Thoracic aorta (tissue), 2 donors: ENCODE results near the gene LAMC3. TPM values are rescaled to one million over a fixed set of nuclear protein-coding genes. Genes with fewer than 3 reads are reported as not detected.

Experiments
- ATAC-seq: fragments of 150-250 bp; one replicate; pipeline ENCODE4 v1.8.0; 2017; ENCODE audit warnings: low read depth; ENCODE audit not compliant: insufficient number of reproducible peaks, low FRiP score
- DNase-seq: peaks from one replicate; pipeline ENCODE4 v3.0.0-alpha.2; 2020; ENCODE audit warnings: low spot score
- H3K27ac ChIP-seq, 2 donors: fragments of 200-600 bp; sonication (generic); 1 replicate in 1 of 2; 2 replicates in 1 of 2; pipeline ENCODE4 v1.5.1; 2016; ENCODE audit warnings: mild to moderate bottlenecking in 2 of 2, moderate library complexity in 2 of 2
- H3K27me3 ChIP-seq: fragments of 200-600 bp; sonication (generic); replicated peaks from 2 replicates; pipeline ENCODE4 v1.6.0; 2016; ENCODE audit warnings: mild to moderate bottlenecking; ENCODE audit not compliant: insufficient read depth
- H3K36me3 ChIP-seq: fragments of 200-600 bp; sonication (generic); one replicate; pipeline ENCODE4 v1.5.1; 2016
- H3K4me1 ChIP-seq, 2 donors: fragments of 200-600 bp; sonication (generic); 1 replicate in 1 of 2; 2 replicates in 1 of 2; pipeline versions ENCODE4 v1.5.1 to v1.6.0; 2016; ENCODE audit warnings: low read depth in 2 of 2, mild to moderate bottlenecking in 1 of 2; ENCODE audit not compliant: control insufficient read depth in 1 of 2
- H3K4me3 ChIP-seq: fragments of 200-600 bp; sonication (generic); 2 replicates; pipeline ENCODE4 v1.5.1; 2016; ENCODE audit warnings: mild to moderate bottlenecking
- H3K9me3 ChIP-seq: fragments of 200-600 bp; sonication (generic); 2 replicates; pipeline ENCODE4 v1.5.1; 2016
- CTCF ChIP-seq: fragments of 200-600 bp; sonication (generic); IDR thresholded peaks from one replicate; pipeline ENCODE4 v1.5.1; 2019; ENCODE audit warnings: antibody characterized with exemption
- total RNA-seq, 2 donors: library from RNA; depleted of rRNA; stranded (reverse); fragments of >200 nt; gene quantifications; one replicate each; pipeline versions ENCODE4 v1.1.0 to v1.2.3, GENCODE V29; 2016

LAMC3 gene
- total RNA-seq, 2 donors from 2014 or later = 0.54 to 2.8 TPM

DNA sequence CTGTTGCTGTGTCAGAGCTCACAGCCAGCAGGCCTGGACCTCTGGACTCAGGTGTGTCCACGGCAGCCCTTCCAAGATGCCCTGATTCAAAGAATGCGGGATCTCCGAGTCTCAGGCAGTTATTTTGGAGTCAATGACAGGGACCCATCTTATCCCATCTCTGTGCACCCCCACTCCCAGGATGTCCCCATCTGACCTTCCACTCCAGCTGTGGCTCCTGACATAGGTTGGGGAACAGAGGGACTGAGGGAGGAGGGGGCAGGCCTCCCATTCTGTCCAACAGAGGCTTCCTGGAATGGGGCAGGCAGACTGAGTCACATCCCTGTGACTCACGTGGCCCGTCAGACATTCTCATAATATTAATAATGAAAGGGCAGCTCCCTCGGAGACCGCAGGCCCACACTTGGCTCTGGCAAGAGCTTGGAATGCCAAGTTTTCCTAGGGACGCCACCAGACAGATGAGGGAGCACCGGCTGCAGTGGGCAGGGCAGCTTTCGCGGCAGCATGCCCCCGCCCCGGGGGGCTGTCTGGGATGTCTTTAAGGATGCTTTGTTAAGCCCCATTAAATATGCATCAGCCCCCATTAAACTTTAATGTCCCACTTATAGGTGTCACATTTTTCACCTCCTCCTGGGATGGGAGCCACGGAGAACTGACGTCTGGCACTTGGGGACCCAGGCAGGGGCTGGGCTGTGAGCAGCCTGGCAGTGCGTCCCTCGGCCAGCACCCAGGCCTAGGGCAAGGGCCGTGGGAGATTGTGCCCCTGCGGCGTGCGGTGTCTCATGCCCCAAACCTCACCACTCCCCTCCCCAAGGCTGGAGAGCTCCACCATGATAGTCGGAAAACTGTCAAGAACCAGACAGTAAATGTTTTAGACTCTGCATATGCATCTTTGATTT, 46.3 kb upstream of the LAMC3 start:
- Histone ChIP-seq H3K4me1 (peaks cover 3 to 11% of the 10 kb centered on the region in 2 donors), H3K27me3 (no peaks in the 10 kb centered on the region), H3K36me3 (no peaks in the 10 kb centered on the region), H3K4me3 (no peak overlapping the region), H3K27ac (no peak overlapping the region), H3K9me3 (no peaks in the 10 kb centered on the region)
- ATAC-seq (peak; percentile 83), DNase-seq (peak; percentile 52)
- no peak for TF ChIP-seq CTCF

- H3K9me3 ChIP-seq = no peaks in the 10 kb centered on the region
- H3K4me3 ChIP-seq = no peak overlapping the region
- ATAC-seq (no peak), DNase-seq (no peak)
- no peaks in the 10 kb centered on the region for H3K36me3 ChIP-seq
- no peaks in the 10 kb centered on the region for H3K27me3 ChIP-seq
- no peak for TF ChIP-seq CTCF
- H3K27ac ChIP-seq = no peak overlapping the region
- H3K4me1 ChIP-seq = peaks cover 3 to 11% of the 10 kb centered on the region in 2 donors
Measured at GRCh38 chr9:130963337-130963908, 45.6 kb upstream of the LAMC3 start.

GRCh38 chr9:130963916-130964315, 45.1 kb upstream of the LAMC3 start:
- Histone ChIP-seq H3K9me3 (no peaks in the 10 kb centered on the region), H3K27me3 (no peaks in the 10 kb centered on the region), H3K27ac (no peak overlapping the region), H3K36me3 (no peaks in the 10 kb centered on the region), H3K4me3 (no peak overlapping the region), H3K4me1 (peaks cover 3 to 11% of the 10 kb centered on the region in 2 donors)
- ATAC-seq (no peak), DNase-seq (no peak)
- no peak for TF ChIP-seq CTCF

- ATAC-seq = no peak
- no peak for DNase-seq
Measured at GRCh38 chr9:130965680-130966079, 43.3 kb upstream of the LAMC3 start.

More at GRCh38 chr9:130965680-130966079, 43.3 kb upstream of the LAMC3 start:
- H3K27ac ChIP-seq = no peak overlapping the region
- H3K36me3 ChIP-seq = no peaks in the 10 kb centered on the region
- peaks cover 3 to 11% of the 10 kb centered on the region in 2 donors for H3K4me1 ChIP-seq
- H3K9me3 ChIP-seq = no peaks in the 10 kb centered on the region
- TF ChIP-seq CTCF = no peak
- no peak overlapping the region for H3K4me3 ChIP-seq
- H3K27me3 ChIP-seq = no peaks in the 10 kb centered on the region
